ENCODE data around the gene ITPK1.

Gene ITPK1

GRCh38 chr14:92963301-92964123, 152.2 kb downstream of the ITPK1 start:
- no peak for DNase-seq

GRCh38 chr14:92962831-92963095, 153.0 kb downstream of the ITPK1 start:
- no peak for DNase-seq

GRCh38 chr14:92962031-92962830, 153.5 kb downstream of the ITPK1 start:
- no peak for DNase-seq

- no peak for DNase-seq
Observed at GRCh38 chr14:92961567-92961855, 154.2 kb downstream of the ITPK1 start.

GRCh38 chr14:92960706-92961566, 154.8 kb downstream of the ITPK1 start:
- no peak for DNase-seq

- DNase-seq, result no peak
Observed at GRCh38 chr14:92959761-92960680, 155.7 kb downstream of the ITPK1 start.

GRCh38 chr14:92959189-92959531, 156.6 kb downstream of the ITPK1 start:
- DNase-seq, result peak; percentile 88

- no peak for DNase-seq
Observed at GRCh38 chr14:92958373-92959188, 157.1 kb downstream of the ITPK1 start.

GRCh38 chr14:92956961-92957360, 158.8 kb downstream of the ITPK1 start:
- DNase-seq, result peak; percentile 29

- no peak for DNase-seq
Observed at GRCh38 chr14:92955381-92955780, 160.3 kb downstream of the ITPK1 start.

- DNase-seq, result no peak
Observed at GRCh38 chr14:92954933-92955332, 160.8 kb downstream of the ITPK1 start.

GRCh38 chr14:92953526-92953925, 162.2 kb downstream of the ITPK1 start:
- no peak for DNase-seq

GRCh38 chr14:92952481-92953298, 163.0 kb downstream of the ITPK1 start:
- DNase-seq, result no peak

- DNase-seq, result peak; percentile 82
Observed at GRCh38 chr14:92951912-92952471, 163.7 kb downstream of the ITPK1 start.

- no peak for DNase-seq
Observed at GRCh38 chr14:92951261-92951660, 164.5 kb downstream of the ITPK1 start.

GRCh38 chr14:92950773-92951172, 165.0 kb downstream of the ITPK1 start:
- no peak for DNase-seq

GRCh38 chr14:92950193-92950540, 165.6 kb downstream of the ITPK1 start:
- no peak for DNase-seq

GRCh38 chr14:92949496-92950192, 166.1 kb downstream of the ITPK1 start:
- no peak for DNase-seq

GRCh38 chr14:92948647-92949046, 167.1 kb downstream of the ITPK1 start:
- DNase-seq, result no peak

Measured in NCI-H1694 treated with DMSO at 0.1 percent for 48 hours (cell line).